Peyer's patch (tissue), 4 donors: ENCODE measurements around the gene ANKRD55. TPM values are rescaled to one million over a fixed set of nuclear protein-coding genes. Genes with fewer than 3 reads are reported as not detected.

Experiments
- DNase-seq, 3 donors: peaks; one replicate each; pipeline ENCODE4 v3.0.0-alpha.2; 2017 to 2019
- H3K27ac ChIP-seq, 4 donors: fragments of 200-600 bp; sonication (generic); one replicate each; pipeline ENCODE4 v1.5.1; 2016 to 2019
- H3K27me3 ChIP-seq, 2 donors: fragments of 200-600 bp; sonication (generic); one replicate each; pipeline ENCODE4 v1.5.1; 2019
- H3K36me3 ChIP-seq, 3 donors: fragments of 200-600 bp; sonication (generic); one replicate each; pipeline ENCODE4 v1.5.1; 2016 to 2019
- H3K4me1 ChIP-seq, 4 donors: fragments of 200-600 bp; sonication (generic); one replicate each; pipeline ENCODE4 v1.5.1; 2016 to 2019
- H3K4me3 ChIP-seq, 4 donors: fragments of 200-600 bp; sonication (generic); 1 replicate in 3 of 4; 2 replicates in 1 of 4; pipeline ENCODE4 v1.5.1; 2016 to 2019; ENCODE audit warnings: mild to moderate bottlenecking in 1 of 4
- H3K9me3 ChIP-seq, 4 donors: fragments of 200-600 bp; sonication (generic); one replicate each; pipeline ENCODE4 v1.5.1; 2016 to 2019; ENCODE audit warnings: mild to moderate bottlenecking in 1 of 4
- POLR2A ChIP-seq, 2 donors: fragments of 450-650 bp; IDR thresholded peaks; one replicate each; pipeline ENCODE4 v1.5.1; 2017; ENCODE audit warnings: antibody characterized with exemption in 2 of 2, mild to moderate bottlenecking in 2 of 2, moderate library complexity in 2 of 2
- total RNA-seq, 4 donors: library from RNA; depleted of rRNA; stranded (reverse); fragments of >200 nt; gene quantifications; one replicate each; pipeline ENCODE4 v1.1.0, GENCODE V29; 2016
- TF ChIP-seq, protein P1 (sequence below), 6 experiments: fragments of 450-650 bp in 4 of 6; fragments of 200-600 bp in 2 of 6; sonication (generic) in 1 of 6; IDR thresholded peaks; one replicate each; pipeline ENCODE4 v1.5.1; 2017 to 2019; ENCODE audit warnings: antibody characterized with exemption in 6 of 6, mild to moderate bottlenecking in 3 of 6, moderate library complexity in 1 of 6

ANKRD55 gene
- 1 to 10 TPM in 1 of 4 donors, under 1 TPM in 1, not detected in 2; 0.80 to 8.3 TPM for total RNA-seq

DNA sequence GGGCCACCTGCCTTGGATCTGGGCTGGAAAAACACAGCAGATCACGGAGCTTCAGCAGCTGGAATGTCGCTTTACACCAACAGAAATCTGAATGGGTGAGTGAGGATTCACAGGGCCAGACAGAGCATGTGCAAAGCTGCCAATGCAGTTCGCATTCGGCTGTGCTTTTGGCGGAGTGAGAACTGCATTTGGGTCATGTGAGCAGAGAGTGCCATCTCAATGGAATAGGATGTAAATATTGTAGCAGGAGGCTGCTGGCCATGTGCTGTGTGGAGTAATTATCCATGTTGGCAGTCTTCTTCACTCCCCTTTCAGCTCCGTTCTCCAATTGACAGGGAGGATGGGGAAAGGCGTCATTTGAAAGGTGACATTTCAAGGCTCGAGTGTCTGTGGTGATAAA, at the start of gene ANKRD55:
ANKRD55 (minus strand) TSS at position 101 of the 400 bp plus-strand sequence. CDS start 417 bp downstream, outside the sequence.
- TF ChIP-seq, protein P1, sequence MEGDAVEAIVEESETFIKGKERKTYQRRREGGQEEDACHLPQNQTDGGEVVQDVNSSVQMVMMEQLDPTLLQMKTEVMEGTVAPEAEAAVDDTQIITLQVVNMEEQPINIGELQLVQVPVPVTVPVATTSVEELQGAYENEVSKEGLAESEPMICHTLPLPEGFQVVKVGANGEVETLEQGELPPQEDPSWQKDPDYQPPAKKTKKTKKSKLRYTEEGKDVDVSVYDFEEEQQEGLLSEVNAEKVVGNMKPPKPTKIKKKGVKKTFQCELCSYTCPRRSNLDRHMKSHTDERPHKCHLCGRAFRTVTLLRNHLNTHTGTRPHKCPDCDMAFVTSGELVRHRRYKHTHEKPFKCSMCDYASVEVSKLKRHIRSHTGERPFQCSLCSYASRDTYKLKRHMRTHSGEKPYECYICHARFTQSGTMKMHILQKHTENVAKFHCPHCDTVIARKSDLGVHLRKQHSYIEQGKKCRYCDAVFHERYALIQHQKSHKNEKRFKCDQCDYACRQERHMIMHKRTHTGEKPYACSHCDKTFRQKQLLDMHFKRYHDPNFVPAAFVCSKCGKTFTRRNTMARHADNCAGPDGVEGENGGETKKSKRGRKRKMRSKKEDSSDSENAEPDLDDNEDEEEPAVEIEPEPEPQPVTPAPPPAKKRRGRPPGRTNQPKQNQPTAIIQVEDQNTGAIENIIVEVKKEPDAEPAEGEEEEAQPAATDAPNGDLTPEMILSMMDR (IDR thresholded peaks at IDR 0.05), result no peak
- no peak for TF ChIP-seq POLR2A (IDR thresholded peaks at IDR 0.05)
- Histone ChIP-seq H3K36me3 (no peaks in the 10 kb centered on the region), H3K27me3 (no peaks in the 10 kb centered on the region), H3K4me1 (no peaks in the 10 kb centered on the region), H3K9me3 (no peaks in the 10 kb centered on the region), H3K4me3 (no peak within 1 kb of the TSS), H3K27ac (no peak within 1 kb of the TSS)
- no peak for DNase-seq

DNA sequence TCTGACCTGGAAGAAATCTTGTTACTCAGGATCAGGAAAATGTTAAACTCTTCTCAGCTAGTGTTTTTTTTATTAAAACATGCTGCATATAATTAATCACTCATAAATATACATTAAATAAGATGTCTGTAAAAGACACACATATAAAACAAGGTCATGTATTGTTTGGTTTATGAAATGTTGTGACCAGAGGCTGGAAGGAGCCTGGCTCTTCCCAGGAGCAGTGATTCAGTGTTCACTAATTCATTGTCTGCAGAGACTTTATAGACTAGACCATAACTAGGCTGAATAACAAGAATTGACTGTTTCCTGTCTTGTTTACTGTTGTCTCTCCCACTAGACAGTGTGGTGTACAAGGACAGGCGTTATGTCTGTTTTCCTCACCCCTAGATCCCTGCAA, 49.1 kb upstream of the ANKRD55 start:
- Histone ChIP-seq H3K36me3 (no peaks in the 10 kb centered on the region), H3K4me3 (no peak overlapping the region), H3K27me3 (no peaks in the 10 kb centered on the region), H3K27ac (no peak overlapping the region), H3K4me1 (no peaks in the 10 kb centered on the region), H3K9me3 (no peaks in the 10 kb centered on the region)
- no peak for DNase-seq
- TF ChIP-seq POLR2A (IDR thresholded peaks at IDR 0.05), result no peak
- TF ChIP-seq, protein P1 (IDR thresholded peaks at IDR 0.05), result no peak

DNA sequence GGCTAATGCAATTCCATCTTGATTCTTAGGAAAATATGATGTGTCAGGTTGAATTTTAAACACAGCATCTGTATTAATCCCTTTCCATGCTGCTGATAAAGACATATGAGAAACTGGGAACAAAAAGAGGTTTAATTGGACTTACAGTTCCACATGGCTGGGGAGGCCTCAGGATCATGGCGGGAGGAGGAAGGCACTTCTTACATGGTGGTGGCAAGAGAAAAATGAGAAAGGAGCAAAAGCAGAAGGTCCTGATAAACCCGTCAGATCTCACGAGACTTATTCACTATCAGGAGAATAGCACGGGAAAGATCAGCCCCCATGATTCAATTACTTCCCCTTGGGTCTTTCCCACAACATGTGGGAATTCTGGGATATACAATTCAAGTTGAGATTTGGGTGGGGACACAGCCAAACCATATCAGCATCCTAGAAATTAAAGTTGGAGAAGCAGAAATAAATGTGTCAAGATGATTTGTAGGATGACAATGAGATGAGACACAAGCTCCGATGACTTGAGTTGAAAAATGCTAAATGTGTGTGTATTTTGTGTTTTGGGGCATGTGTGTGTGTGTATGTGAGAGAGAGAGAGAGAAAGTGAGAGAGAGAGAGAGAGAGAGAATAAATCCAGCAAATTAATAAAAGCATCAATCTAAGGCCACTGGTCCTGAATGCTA, 48.5 kb upstream of the ANKRD55 start:
- Histone ChIP-seq H3K4me1 (no peaks in the 10 kb centered on the region), H3K9me3 (no peaks in the 10 kb centered on the region), H3K4me3 (no peak overlapping the region), H3K36me3 (no peaks in the 10 kb centered on the region), H3K27ac (no peak overlapping the region), H3K27me3 (no peaks in the 10 kb centered on the region)
- no peak for TF ChIP-seq POLR2A (IDR thresholded peaks at IDR 0.05)
- TF ChIP-seq, protein P1 (IDR thresholded peaks at IDR 0.05), result no peak
- no peak for DNase-seq

DNA sequence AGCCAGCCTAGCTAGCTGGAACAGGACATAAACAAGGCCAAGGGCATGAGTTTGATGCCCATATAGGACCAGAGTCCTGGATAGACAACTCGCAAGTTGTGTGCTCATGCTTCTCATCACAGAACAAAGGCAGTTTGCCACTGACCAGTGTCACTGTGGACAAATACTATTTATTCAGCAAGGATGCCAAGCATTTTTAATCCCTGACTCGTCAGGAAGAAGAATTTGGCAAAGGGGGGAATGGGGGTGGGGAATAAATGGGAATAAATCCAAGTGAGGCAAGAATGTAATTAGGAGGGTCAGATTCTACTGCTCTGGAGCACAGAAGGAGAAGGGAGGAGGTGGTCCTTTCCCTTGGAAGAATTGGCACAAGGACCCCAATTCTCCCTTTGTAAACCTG, 46.8 kb upstream of the ANKRD55 start:
- Histone ChIP-seq H3K4me1 (no peaks in the 10 kb centered on the region), H3K4me3 (no peak overlapping the region), H3K9me3 (no peaks in the 10 kb centered on the region), H3K27ac (no peak overlapping the region), H3K27me3 (no peaks in the 10 kb centered on the region), H3K36me3 (no peaks in the 10 kb centered on the region)
- TF ChIP-seq, protein P1 (IDR thresholded peaks at IDR 0.05), result no peak
- no peak for DNase-seq

DNA sequence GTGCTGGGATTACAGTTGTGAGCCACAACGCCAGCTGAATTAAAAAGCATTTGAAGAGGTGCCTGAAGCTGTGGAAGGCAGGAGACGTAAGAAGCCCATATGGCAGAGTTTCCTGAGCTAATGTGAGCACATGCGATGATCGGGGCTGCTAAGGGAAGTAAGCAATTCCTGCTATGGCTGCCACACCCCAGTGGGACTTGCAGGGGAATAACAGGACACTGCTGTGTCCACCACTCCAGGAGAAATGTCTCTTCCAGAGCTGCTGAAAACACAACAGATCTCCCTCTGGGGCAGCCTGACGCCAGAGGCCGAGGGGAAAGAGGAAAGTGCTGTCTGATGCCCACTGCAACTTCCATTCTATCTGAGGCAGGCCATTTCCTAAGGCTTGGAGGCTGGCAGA, 46.2 kb upstream of the ANKRD55 start:
- no peak overlapping the region for H3K4me3 ChIP-seq
- TF ChIP-seq, protein P1 (IDR thresholded peaks at IDR 0.05), result no peak
- TF ChIP-seq POLR2A (IDR thresholded peaks at IDR 0.05), result no peak
- no peak for DNase-seq
- no peaks in the 10 kb centered on the region for H3K27me3 ChIP-seq
- no peaks in the 10 kb centered on the region for H3K9me3 ChIP-seq
- H3K4me1 ChIP-seq, result no peaks in the 10 kb centered on the region
- H3K27ac ChIP-seq, result no peak overlapping the region
- no peaks in the 10 kb centered on the region for H3K36me3 ChIP-seq
